HG03175 (cell line): ENCODE results near the gene CDKN1C.
A peak's percentile ranks its signal among the peaks of the same experiment; 100 is the strongest.
"Not testable (repeated sequence)": the region's sequence is repeated elsewhere in the genome, so short reads cannot be mapped to it uniquely, and the experiment has no call there.

ENCODE experiments used
- ATAC-seq: cut with Tn5 transposase; IDR thresholded peaks from one replicate; pipeline ENCODE4 v1.9.1; 2021; ENCODE audit warnings: mild to moderate bottlenecking, moderate library complexity; ENCODE audit not compliant: unreplicated experiment

CDKN1C gene

GRCh38 chr11:2909133-2909902, 23.7 kb upstream of the CDKN1C start:
- no peak for ATAC-seq

- no peak for ATAC-seq
Measured at GRCh38 chr11:2908130-2908529, 22.6 kb upstream of the CDKN1C start.

GRCh38 chr11:2905299-2905698, 19.7 kb upstream of the CDKN1C start:
- ATAC-seq = not testable (repeated sequence)

- no peak for ATAC-seq
Measured at GRCh38 chr11:2904153-2905052, 18.8 kb upstream of the CDKN1C start.

GRCh38 chr11:2903672-2904011, 18.1 kb upstream of the CDKN1C start:
- no peak for ATAC-seq

- no peak for ATAC-seq
Measured at GRCh38 chr11:2902784-2903671, 17.5 kb upstream of the CDKN1C start.

GRCh38 chr11:2901854-2902783, 16.5 kb upstream of the CDKN1C start:
- peak; percentile 97 for ATAC-seq

GRCh38 chr11:2901196-2901796, 15.7 kb upstream of the CDKN1C start:
- ATAC-seq = no peak

GRCh38 chr11:2899080-2899783, 13.7 kb upstream of the CDKN1C start:
- ATAC-seq = no peak

- ATAC-seq = no peak
Measured at GRCh38 chr11:2898366-2899079, 12.9 kb upstream of the CDKN1C start.

GRCh38 chr11:2897048-2897447, 11.5 kb upstream of the CDKN1C start:
- ATAC-seq = no peak

- no peak for ATAC-seq
Measured at GRCh38 chr11:2896047-2896446, 10.5 kb upstream of the CDKN1C start.

GRCh38 chr11:2893935-2894334, 8.4 kb upstream of the CDKN1C start:
- no peak for ATAC-seq

- no peak for ATAC-seq
Measured at GRCh38 chr11:2892967-2893528, 7.5 kb upstream of the CDKN1C start.

GRCh38 chr11:2892215-2892966, 6.8 kb upstream of the CDKN1C start:
- ATAC-seq = peak; percentile 44

- no peak for ATAC-seq
Measured at GRCh38 chr11:2891326-2892214, 6.0 kb upstream of the CDKN1C start.
